ENCODE results near the gene AATF. TPM values are rescaled to one million over a fixed set of nuclear protein-coding genes. Genes with fewer than 3 reads are reported as not detected.
A peak's percentile ranks its signal among the peaks of the same experiment; 100 is the strongest.

Gene AATF
- total RNA-seq, 1 experiment from 2014 or later, result 61.0 TPM

DNA sequence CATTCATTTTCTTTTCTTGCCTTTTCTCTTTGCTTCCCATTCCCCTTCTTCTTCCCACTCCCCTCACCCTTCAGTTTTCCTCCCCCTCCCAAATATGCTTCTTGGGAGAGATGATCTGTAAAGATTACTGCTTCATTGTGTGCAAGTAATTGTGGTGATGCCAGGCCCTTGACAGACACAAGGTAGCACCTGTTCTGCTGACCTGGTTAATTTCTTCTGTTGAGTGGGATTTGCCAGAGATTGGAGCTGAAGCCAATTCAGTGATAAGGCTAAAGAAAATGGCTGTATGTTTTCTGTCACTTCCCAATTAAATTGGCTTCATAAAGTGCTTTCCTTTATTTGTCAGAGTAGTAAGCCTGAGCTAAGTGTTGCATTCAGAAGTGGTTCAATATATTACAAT is 44.5 kb downstream of the AATF start (continued):
- TF ChIP-seq, protein P1, sequence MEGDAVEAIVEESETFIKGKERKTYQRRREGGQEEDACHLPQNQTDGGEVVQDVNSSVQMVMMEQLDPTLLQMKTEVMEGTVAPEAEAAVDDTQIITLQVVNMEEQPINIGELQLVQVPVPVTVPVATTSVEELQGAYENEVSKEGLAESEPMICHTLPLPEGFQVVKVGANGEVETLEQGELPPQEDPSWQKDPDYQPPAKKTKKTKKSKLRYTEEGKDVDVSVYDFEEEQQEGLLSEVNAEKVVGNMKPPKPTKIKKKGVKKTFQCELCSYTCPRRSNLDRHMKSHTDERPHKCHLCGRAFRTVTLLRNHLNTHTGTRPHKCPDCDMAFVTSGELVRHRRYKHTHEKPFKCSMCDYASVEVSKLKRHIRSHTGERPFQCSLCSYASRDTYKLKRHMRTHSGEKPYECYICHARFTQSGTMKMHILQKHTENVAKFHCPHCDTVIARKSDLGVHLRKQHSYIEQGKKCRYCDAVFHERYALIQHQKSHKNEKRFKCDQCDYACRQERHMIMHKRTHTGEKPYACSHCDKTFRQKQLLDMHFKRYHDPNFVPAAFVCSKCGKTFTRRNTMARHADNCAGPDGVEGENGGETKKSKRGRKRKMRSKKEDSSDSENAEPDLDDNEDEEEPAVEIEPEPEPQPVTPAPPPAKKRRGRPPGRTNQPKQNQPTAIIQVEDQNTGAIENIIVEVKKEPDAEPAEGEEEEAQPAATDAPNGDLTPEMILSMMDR (IDR thresholded peaks at IDR 0.05), result no peak

DNA sequence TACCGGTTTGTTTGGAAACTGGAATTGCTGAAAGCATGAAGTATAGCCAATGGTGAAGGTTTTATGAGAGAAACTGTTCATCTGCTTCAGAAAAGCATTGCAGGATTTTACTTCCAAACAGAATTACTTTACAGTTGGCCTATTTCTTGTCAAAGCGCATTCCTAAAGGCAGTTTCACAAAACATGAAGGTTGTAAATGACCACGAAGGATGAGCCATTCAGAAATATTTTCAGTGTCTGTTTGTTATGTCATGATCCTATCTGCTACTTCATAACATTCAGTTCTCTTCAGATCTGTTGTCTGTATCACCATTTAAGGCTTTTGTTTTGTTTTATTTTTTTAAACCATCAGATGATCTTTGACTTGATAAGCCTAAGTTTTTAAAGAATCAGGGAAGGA is 45.7 kb downstream of the AATF start:
- Mint-ChIP-seq H3K27me3 (ENCODE audit: low read depth) (no peaks in the 10 kb centered on the region), H3K36me3 (peaks cover 46% of the 10 kb centered on the region), H3K4me3 (no peak overlapping the region), H3K9me3 (peaks cover 18% of the 10 kb centered on the region), H3K4me1 (no peaks in the 10 kb centered on the region), H3K27ac (peak overlapping the region; percentile 69; the same call in 1 of the 2 replicates)
- DNase-seq (ENCODE audit: low spot score), result no peak
- ChIA-PET POLR2A (no interaction called here), CTCF (no interaction called here)
- ATAC-seq, result no peak
- no peak for TF ChIP-seq GRHL2 (CRISPR knock-in tag; IDR thresholded peaks at IDR 0.05; ENCODE audit: insufficient replicate concordance, severe bottlenecking)
- TF ChIP-seq HMGA2 (CRISPR knock-in tag; IDR thresholded peaks at IDR 0.05), result no peak
- TF ChIP-seq, protein P2, sequence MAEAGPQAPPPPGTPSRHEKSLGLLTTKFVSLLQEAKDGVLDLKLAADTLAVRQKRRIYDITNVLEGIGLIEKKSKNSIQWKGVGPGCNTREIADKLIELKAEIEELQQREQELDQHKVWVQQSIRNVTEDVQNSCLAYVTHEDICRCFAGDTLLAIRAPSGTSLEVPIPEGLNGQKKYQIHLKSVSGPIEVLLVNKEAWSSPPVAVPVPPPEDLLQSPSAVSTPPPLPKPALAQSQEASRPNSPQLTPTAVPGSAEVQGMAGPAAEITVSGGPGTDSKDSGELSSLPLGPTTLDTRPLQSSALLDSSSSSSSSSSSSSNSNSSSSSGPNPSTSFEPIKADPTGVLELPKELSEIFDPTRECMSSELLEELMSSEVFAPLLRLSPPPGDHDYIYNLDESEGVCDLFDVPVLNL (CRISPR knock-in tag; IDR thresholded peaks at IDR 0.05; ENCODE audit: borderline replicate concordance, low read depth), result no peak
- TF ChIP-seq, protein P3, sequence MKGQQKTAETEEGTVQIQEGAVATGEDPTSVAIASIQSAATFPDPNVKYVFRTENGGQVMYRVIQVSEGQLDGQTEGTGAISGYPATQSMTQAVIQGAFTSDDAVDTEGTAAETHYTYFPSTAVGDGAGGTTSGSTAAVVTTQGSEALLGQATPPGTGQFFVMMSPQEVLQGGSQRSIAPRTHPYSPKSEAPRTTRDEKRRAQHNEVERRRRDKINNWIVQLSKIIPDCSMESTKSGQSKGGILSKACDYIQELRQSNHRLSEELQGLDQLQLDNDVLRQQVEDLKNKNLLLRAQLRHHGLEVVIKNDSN (CRISPR knock-in tag; IDR thresholded peaks at IDR 0.05), result no peak
- no peak for TF ChIP-seq ZNF138 (CRISPR knock-in tag; conservative IDR thresholded peaks at IDR 0.05)

DNA sequence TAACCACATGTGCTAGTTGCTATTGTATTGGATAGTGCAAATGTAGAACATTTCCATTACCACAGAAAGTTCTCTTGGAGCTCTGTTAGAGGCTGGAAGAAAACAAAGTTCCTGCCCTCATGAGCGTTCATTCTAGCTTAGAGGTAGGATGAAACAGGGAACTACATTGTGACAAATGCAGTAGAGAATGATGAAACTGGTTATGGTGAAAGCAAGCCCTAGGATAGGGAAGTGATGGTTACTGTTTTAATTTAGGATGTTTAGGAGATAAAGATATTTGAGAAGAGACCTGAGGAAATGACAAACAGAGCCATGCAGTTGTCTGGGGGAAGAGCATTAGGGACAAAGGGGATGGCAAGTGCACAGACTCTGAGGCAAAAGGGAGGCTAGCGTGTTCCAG is 50.7 kb downstream of the AATF start:
- Mint-ChIP-seq H3K4me3 (no peak overlapping the region), H3K9me3 (peaks cover 43% of the 10 kb centered on the region), H3K27me3 (ENCODE audit: low read depth) (no peaks in the 10 kb centered on the region), H3K4me1 (no peaks in the 10 kb centered on the region), H3K36me3 (peaks cover 64% of the 10 kb centered on the region), H3K27ac (no peak overlapping the region; the same call in 1 of the 2 replicates)
- no peak for DNase-seq (ENCODE audit: low spot score)
- ChIA-PET CTCF (interaction anchor here (0.6 kb wide), 1 partner anchor 8 kb away, joined by 4 read pairs; no protein-coding TSS in a partner anchor), POLR2A (interaction anchor here (0.6 kb wide), 1 partner anchor 117 kb away, joined by 3 read pairs; no protein-coding TSS in a partner anchor)
- ATAC-seq, result no peak
- no peak for TF ChIP-seq IRF2 (CRISPR knock-in tag; IDR thresholded peaks at IDR 0.05; ENCODE audit: borderline replicate concordance, low read depth)
- TF ChIP-seq KAT7 (CRISPR knock-in tag; IDR thresholded peaks at IDR 0.05; ENCODE audit: borderline replicate concordance), result no peak
- no peak for TF ChIP-seq JUN (CRISPR knock-in tag; IDR thresholded peaks at IDR 0.05)
- TF ChIP-seq, protein P4, sequence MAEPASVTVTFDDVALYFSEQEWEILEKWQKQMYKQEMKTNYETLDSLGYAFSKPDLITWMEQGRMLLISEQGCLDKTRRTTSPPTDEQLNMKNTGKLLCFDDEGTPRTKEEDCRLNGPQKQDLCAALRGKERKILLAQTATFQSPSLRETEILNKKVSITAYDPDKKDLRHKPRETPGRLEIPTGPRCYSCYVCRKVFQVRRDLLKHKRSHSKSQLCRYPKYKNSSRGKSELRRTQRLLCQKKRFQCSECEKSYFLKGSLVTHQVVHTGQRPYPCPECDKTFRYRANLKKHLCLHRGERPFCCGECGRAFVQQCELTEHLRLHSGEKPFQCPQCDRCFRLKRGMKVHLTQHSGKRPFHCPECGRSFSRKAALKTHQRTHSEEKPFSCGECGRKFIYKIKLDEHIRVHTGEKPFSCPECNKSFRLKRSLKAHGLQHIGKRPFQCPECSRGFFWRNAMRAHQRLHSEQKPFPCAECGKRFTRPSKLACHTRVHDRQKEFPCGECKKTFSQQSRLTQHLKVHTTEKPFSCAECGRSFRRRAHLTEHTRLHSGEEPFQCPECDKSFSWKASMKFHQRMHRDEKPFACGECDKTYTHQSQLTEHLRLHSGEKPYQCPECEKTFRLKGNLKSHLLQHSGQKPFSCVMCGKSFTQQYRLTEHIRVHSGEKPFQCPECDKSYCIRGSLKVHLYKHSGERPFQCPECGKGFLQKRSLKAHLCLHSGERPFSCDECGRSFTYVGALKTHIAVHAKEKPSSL (CRISPR knock-in tag; conservative IDR thresholded peaks at IDR 0.05), result no peak
- TF ChIP-seq ZNF423 (CRISPR knock-in tag; IDR thresholded peaks at IDR 0.05), result no peak
- TF ChIP-seq NR2C2 (CRISPR knock-in tag; IDR thresholded peaks at IDR 0.05), result no peak
- TF ChIP-seq GABPB1 (CRISPR knock-in tag; IDR thresholded peaks at IDR 0.05), result no peak
- no peak for TF ChIP-seq NR1H2 (CRISPR knock-in tag; IDR thresholded peaks at IDR 0.05)
- TF ChIP-seq, protein P5, sequence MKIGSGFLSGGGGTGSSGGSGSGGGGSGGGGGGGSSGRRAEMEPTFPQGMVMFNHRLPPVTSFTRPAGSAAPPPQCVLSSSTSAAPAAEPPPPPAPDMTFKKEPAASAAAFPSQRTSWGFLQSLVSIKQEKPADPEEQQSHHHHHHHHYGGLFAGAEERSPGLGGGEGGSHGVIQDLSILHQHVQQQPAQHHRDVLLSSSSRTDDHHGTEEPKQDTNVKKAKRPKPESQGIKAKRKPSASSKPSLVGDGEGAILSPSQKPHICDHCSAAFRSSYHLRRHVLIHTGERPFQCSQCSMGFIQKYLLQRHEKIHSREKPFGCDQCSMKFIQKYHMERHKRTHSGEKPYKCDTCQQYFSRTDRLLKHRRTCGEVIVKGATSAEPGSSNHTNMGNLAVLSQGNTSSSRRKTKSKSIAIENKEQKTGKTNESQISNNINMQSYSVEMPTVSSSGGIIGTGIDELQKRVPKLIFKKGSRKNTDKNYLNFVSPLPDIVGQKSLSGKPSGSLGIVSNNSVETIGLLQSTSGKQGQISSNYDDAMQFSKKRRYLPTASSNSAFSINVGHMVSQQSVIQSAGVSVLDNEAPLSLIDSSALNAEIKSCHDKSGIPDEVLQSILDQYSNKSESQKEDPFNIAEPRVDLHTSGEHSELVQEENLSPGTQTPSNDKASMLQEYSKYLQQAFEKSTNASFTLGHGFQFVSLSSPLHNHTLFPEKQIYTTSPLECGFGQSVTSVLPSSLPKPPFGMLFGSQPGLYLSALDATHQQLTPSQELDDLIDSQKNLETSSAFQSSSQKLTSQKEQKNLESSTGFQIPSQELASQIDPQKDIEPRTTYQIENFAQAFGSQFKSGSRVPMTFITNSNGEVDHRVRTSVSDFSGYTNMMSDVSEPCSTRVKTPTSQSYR (CRISPR knock-in tag; IDR thresholded peaks at IDR 0.05), result no peak
- TF ChIP-seq, protein P6, sequence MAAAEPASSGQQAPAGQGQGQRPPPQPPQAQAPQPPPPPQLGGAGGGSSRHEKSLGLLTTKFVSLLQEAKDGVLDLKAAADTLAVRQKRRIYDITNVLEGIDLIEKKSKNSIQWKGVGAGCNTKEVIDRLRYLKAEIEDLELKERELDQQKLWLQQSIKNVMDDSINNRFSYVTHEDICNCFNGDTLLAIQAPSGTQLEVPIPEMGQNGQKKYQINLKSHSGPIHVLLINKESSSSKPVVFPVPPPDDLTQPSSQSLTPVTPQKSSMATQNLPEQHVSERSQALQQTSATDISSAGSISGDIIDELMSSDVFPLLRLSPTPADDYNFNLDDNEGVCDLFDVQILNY (CRISPR knock-in tag; IDR thresholded peaks at IDR 0.05), result no peak
- TF ChIP-seq, protein P7, sequence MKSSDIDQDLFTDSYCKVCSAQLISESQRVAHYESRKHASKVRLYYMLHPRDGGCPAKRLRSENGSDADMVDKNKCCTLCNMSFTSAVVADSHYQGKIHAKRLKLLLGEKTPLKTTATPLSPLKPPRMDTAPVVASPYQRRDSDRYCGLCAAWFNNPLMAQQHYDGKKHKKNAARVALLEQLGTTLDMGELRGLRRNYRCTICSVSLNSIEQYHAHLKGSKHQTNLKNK (CRISPR knock-in tag; IDR thresholded peaks at IDR 0.05), result no peak
- TF ChIP-seq, protein P8, sequence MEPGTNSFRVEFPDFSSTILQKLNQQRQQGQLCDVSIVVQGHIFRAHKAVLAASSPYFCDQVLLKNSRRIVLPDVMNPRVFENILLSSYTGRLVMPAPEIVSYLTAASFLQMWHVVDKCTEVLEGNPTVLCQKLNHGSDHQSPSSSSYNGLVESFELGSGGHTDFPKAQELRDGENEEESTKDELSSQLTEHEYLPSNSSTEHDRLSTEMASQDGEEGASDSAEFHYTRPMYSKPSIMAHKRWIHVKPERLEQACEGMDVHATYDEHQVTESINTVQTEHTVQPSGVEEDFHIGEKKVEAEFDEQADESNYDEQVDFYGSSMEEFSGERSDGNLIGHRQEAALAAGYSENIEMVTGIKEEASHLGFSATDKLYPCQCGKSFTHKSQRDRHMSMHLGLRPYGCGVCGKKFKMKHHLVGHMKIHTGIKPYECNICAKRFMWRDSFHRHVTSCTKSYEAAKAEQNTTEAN (CRISPR knock-in tag; IDR thresholded peaks at IDR 0.05), result no peak
- TF ChIP-seq ZBTB21 (CRISPR knock-in tag; IDR thresholded peaks at IDR 0.05; ENCODE audit: borderline replicate concordance), result no peak
- TF ChIP-seq, protein P9, sequence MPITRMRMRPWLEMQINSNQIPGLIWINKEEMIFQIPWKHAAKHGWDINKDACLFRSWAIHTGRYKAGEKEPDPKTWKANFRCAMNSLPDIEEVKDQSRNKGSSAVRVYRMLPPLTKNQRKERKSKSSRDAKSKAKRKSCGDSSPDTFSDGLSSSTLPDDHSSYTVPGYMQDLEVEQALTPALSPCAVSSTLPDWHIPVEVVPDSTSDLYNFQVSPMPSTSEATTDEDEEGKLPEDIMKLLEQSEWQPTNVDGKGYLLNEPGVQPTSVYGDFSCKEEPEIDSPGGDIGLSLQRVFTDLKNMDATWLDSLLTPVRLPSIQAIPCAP (CRISPR knock-in tag; IDR thresholded peaks at IDR 0.05), result no peak
- TF ChIP-seq ATF1 (CRISPR knock-in tag; IDR thresholded peaks at IDR 0.05), result no peak
- TF ChIP-seq SOX15 (CRISPR knock-in tag; IDR thresholded peaks at IDR 0.05), result no peak

Data from WTC11 (cell line).